Measurements from ENCODE around the gene MUC4.
"Not testable (repeated sequence)": the region's sequence is repeated elsewhere in the genome, so short reads cannot be mapped to it uniquely, and the experiment has no call there.

MUC4 gene

GRCh38 chr3:195731356-195731905, 80.3 kb downstream of the MUC4 start:
- no peak for DNase-seq

- DNase-seq, result no peak
These were observed 82.1 kb downstream of the MUC4 start for GRCh38 chr3:195729476-195730251.

- DNase-seq, result not testable (repeated sequence)
These were observed 82.9 kb downstream of the MUC4 start for GRCh38 chr3:195728789-195729188.

GRCh38 chr3:195727606-195728195, 84.0 kb downstream of the MUC4 start:
- DNase-seq, result no peak

GRCh38 chr3:195725916-195726740, 85.6 kb downstream of the MUC4 start:
- not testable (repeated sequence) for DNase-seq

- DNase-seq, result not testable (repeated sequence)
These were observed 87.4 kb downstream of the MUC4 start for GRCh38 chr3:195724363-195724762.

GRCh38 chr3:195722996-195723345, 88.8 kb downstream of the MUC4 start:
- DNase-seq, result not testable (repeated sequence)

- DNase-seq, result not testable (repeated sequence)
These were observed 89.4 kb downstream of the MUC4 start for GRCh38 chr3:195722139-195722995.

- not testable (repeated sequence) for DNase-seq
These were observed 90.8 kb downstream of the MUC4 start, which contains the start of gene MUC20 for GRCh38 chr3:195720831-195721506. Gene MUC20, plus strand, starts transcription at chr3:195720978. Its CDS starts 30 bp downstream, at chr3:195721008.

GRCh38 chr3:195719514-195720254, 92.0 kb downstream of the MUC4 start:
- DNase-seq, result not testable (repeated sequence)

- DNase-seq, result no peak
These were observed 93.2 kb downstream of the MUC4 start for GRCh38 chr3:195718477-195718984.

- DNase-seq, result no peak
These were observed 93.8 kb downstream of the MUC4 start for GRCh38 chr3:195717852-195718476.

- no peak for DNase-seq
These were observed 94.3 kb downstream of the MUC4 start for GRCh38 chr3:195717416-195717815.

GRCh38 chr3:195715583-195716266, 96.0 kb downstream of the MUC4 start:
- DNase-seq, result no peak

GRCh38 chr3:195715134-195715533, 96.6 kb downstream of the MUC4 start:
- DNase-seq, result no peak

- DNase-seq, result no peak
These were observed 97.2 kb downstream of the MUC4 start for GRCh38 chr3:195714380-195715011.

GRCh38 chr3:195713150-195713549, 98.6 kb downstream of the MUC4 start:
- not testable (repeated sequence) for DNase-seq

GRCh38 chr3:195712535-195712910, 99.2 kb downstream of the MUC4 start:
- DNase-seq, result not testable (repeated sequence)

All from activated CD4-positive, alpha-beta T cell treated with anti-CD3 and anti-CD28 coated beads, Interleukin-2, amount 50 U/mL, for 4 hours (primary cell).